Endodermal cell (in vitro differentiated cells): ENCODE measurements around the gene TNIK. TPM values are rescaled to one million over a fixed set of nuclear protein-coding genes. Genes with fewer than 3 reads are reported as not detected.

ENCODE experiments used
- DNase-seq: peaks from one replicate; pipeline ENCODE4 v3.0.0-alpha.2; 2017
- H3K27ac ChIP-seq: 2 replicates; pipeline ENCODE4 v1.5.1; 2013; ENCODE audit warnings: mild to moderate bottlenecking, low read depth, low read length, moderate library complexity
- H3K27me3 ChIP-seq: 2 replicates; pipeline ENCODE4 v1.6.1; 2013; ENCODE audit warnings: mild to moderate bottlenecking, low read length, moderate library complexity; ENCODE audit not compliant: insufficient read depth, control insufficient read depth, poor library complexity, severe bottlenecking
- H3K36me3 ChIP-seq: 2 replicates; pipeline ENCODE4 v1.7.0; 2013; ENCODE audit warnings: mild to moderate bottlenecking, low read length, moderate library complexity; ENCODE audit not compliant: control insufficient read depth, insufficient read depth
- H3K4me1 ChIP-seq: one replicate; pipeline ENCODE4 v1.7.0; 2013; ENCODE audit warnings: low read length; ENCODE audit not compliant: control insufficient read depth, insufficient read depth
- H3K4me3 ChIP-seq: 2 replicates; pipeline ENCODE4 v1.5.1; 2013; ENCODE audit warnings: mild to moderate bottlenecking, low read length, moderate library complexity
- H3K9ac ChIP-seq: 2 replicates; pipeline ENCODE4 v1.6.1; 2013; ENCODE audit warnings: mild to moderate bottlenecking, low read length, moderate library complexity; ENCODE audit not compliant: poor library complexity, severe bottlenecking; ENCODE audit errors: extremely low read depth
- H3K9me3 ChIP-seq: 2 replicates; pipeline ENCODE4 v1.6.1; 2013; ENCODE audit warnings: mild to moderate bottlenecking, low read length, moderate library complexity; ENCODE audit not compliant: control insufficient read depth
- H3K27ac Mint-ChIP-seq: 2 replicates; pipeline ENCODE4 v1.8.0; 2020; ENCODE audit warnings: mixed read lengths
- H3K27me3 Mint-ChIP-seq: 2 replicates; pipeline ENCODE4 v1.8.0; 2021; ENCODE audit warnings: mild to moderate bottlenecking, mixed read lengths; ENCODE audit not compliant: insufficient read depth
- H3K36me3 Mint-ChIP-seq: 2 replicates; pipeline ENCODE4 v1.8.0; 2020; ENCODE audit warnings: low read depth, mixed read lengths
- H3K4me1 Mint-ChIP-seq: 2 replicates; pipeline ENCODE4 v1.8.0; 2020; ENCODE audit warnings: mixed read lengths
- H3K4me3 Mint-ChIP-seq: 2 replicates; pipeline ENCODE4 v1.8.0; 2020; ENCODE audit warnings: mild to moderate bottlenecking, moderate library complexity, mixed read lengths
- H3K9me3 Mint-ChIP-seq: 2 replicates; pipeline ENCODE4 v1.8.0; 2020; ENCODE audit warnings: mild to moderate bottlenecking, mixed read lengths
- CTCF ChIP-seq: fragments of 200-600 bp; sonication (generic); conservative IDR thresholded peaks from 2 replicates; pipeline ENCODE4 v1.5.0; 2021; ENCODE audit warnings: antibody characterized with exemption, mild to moderate bottlenecking
- WGBS, 2 experiments: methylation state at CpG; one replicate each; pipeline versions ENCODE4 v1.1.5 to v1.1.7; 2013; ENCODE audit warnings: missing lambda C conversion rate in 2 of 2, mixed read lengths in 1 of 2; ENCODE audit not compliant: insufficient coverage in 1 of 2, insufficient read length in 1 of 2; 5-methylcytosine and 5-hydroxymethylcytosine counted together
- total RNA-seq, 2 donors: library from RNA; stranded (reverse); fragmentation: NEBNext Ultra II Directional in 1 of 2; extraction: Animal tissue kit (Norgen Biotek cat#: 25700) in 1 of 2; gene quantifications; 2 replicates in 1 of 2; 3 replicates in 1 of 2; pipeline ENCODE4 v1.2.1, GENCODE V29; 2021

TNIK gene
- total RNA-seq, 2 donors from 2014 or later = 12.2 to 14.9 TPM

DNA sequence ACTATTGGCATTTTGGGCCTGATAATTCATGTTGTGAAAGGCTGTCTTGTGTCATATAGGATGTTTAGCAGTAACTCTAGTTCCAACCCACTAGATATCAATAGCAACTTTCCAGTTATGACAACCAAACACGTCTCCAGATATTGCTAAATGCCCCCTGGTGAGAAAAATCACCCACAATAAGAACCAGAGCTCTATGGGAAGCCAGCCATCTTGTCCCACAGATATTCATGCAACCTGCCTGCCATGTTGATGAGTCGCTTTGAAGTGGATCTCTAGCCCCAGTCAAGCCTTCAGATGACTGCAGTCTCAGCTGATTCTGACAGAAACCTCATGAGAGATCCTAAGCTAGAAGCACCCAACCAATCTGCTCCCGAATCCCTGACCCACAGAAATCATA is 5.6 kb upstream of the TNIK start:
- Mint-ChIP-seq H3K4me1 (peaks cover 23% of the 10 kb centered on the region), H3K9me3 (no peaks in the 10 kb centered on the region), H3K36me3 (no peaks in the 10 kb centered on the region), H3K27ac (no peak overlapping the region), H3K4me3 (no peak overlapping the region), H3K27me3 (peaks cover 42% of the 10 kb centered on the region)
- Histone ChIP-seq H3K4me1 (peaks cover 5% of the 10 kb centered on the region), H3K4me3 (no peak overlapping the region), H3K27me3 (peaks cover 25% of the 10 kb centered on the region), H3K9me3 (no peaks in the 10 kb centered on the region), H3K27ac (no peak overlapping the region), H3K36me3 (no peaks in the 10 kb centered on the region), H3K9ac (no peak overlapping the region)
- TF ChIP-seq CTCF = no peak
- no peak for DNase-seq
- 95 to 100% methylated on average over 1 to 2 of the region's 3 CpGs for WGBS, 2 experiments

GRCh38 chr3:171464462-171464861 is 4.3 kb upstream of the TNIK start:
- Mint-ChIP-seq H3K4me3 (no peak overlapping the region), H3K36me3 (no peaks in the 10 kb centered on the region), H3K27me3 (peaks cover 54% of the 10 kb centered on the region), H3K4me1 (peaks cover 25% of the 10 kb centered on the region), H3K27ac (no peak overlapping the region), H3K9me3 (no peaks in the 10 kb centered on the region)
- Histone ChIP-seq H3K27me3 (peaks cover 38% of the 10 kb centered on the region), H3K36me3 (no peaks in the 10 kb centered on the region), H3K9ac (no peak overlapping the region), H3K4me1 (peaks cover 3% of the 10 kb centered on the region), H3K27ac (no peak overlapping the region), H3K9me3 (no peaks in the 10 kb centered on the region), H3K4me3 (no peak overlapping the region)
- no peak for DNase-seq
- TF ChIP-seq CTCF = no peak
- WGBS, 2 experiments = 88 to 100% methylated on average over 1 to 3 of the region's 3 CpGs

- peak; percentile 81 for DNase-seq
- Histone ChIP-seq H3K27me3 (peaks cover 51% of the 10 kb centered on the region), H3K36me3 (no peaks in the 10 kb centered on the region), H3K9me3 (no peaks in the 10 kb centered on the region), H3K27ac (no peak overlapping the region), H3K4me1 (peaks cover 7% of the 10 kb centered on the region), H3K4me3 (no peak overlapping the region), H3K9ac (no peak overlapping the region)
- H3K4me1 Mint-ChIP-seq = peaks cover 45% of the 10 kb centered on the region
- no peaks in the 10 kb centered on the region for H3K9me3 Mint-ChIP-seq
- WGBS, 2 experiments = 13 to 20% methylated on average over 1 of the region's 1 CpG
- H3K36me3 Mint-ChIP-seq = no peaks in the 10 kb centered on the region
- peaks cover 60% of the 10 kb centered on the region for H3K27me3 Mint-ChIP-seq
- TF ChIP-seq CTCF = no peak
- peak overlapping the region; percentile 70 for H3K4me3 Mint-ChIP-seq
- H3K27ac Mint-ChIP-seq = no peak overlapping the region
Measured at GRCh38 chr3:171462224-171462623, 2.0 kb upstream of the TNIK start.
